WTC11 (cell line): ENCODE measurements around the gene EPB41L4B.

Source experiments
- ATF3 ChIP-seq: sonication (generic); formaldehyde crosslinking; conservative IDR thresholded peaks from 2 replicates; pipeline ENCODE4 v1.8.1; 2022; ENCODE audit warnings: mild to moderate bottlenecking, missing genetic modification reagents
- CBFB ChIP-seq: sonication (generic); formaldehyde crosslinking; IDR thresholded peaks from 2 replicates; pipeline ENCODE4 v1.8.1; 2022; ENCODE audit warnings: mild to moderate bottlenecking, low read depth, missing genetic modification reagents
- CREB1 ChIP-seq: sonication (generic); formaldehyde crosslinking; IDR thresholded peaks from 2 replicates; pipeline ENCODE4 v1.8.0; 2023; ENCODE audit warnings: mild to moderate bottlenecking, missing genetic modification reagents
- CTCF ChIP-seq: fragments of 200-600 bp; IDR thresholded peaks from 2 replicates; pipeline ENCODE4 v1.8.0; 2022; ENCODE audit warnings: antibody characterized with exemption
- ELF4 ChIP-seq: sonication (generic); formaldehyde crosslinking; IDR thresholded peaks from 2 replicates; pipeline ENCODE4 v1.8.1; 2022; ENCODE audit warnings: low read depth, mild to moderate bottlenecking, moderate library complexity, missing genetic modification reagents
- GABPB1 ChIP-seq: sonication (generic); formaldehyde crosslinking; IDR thresholded peaks from 2 replicates; pipeline ENCODE4 v1.8.1; 2023; ENCODE audit warnings: mild to moderate bottlenecking, missing genetic modification reagents
- HMGXB4 ChIP-seq: sonication (generic); formaldehyde crosslinking; IDR thresholded peaks from 2 replicates; pipeline ENCODE4 v1.8.1; 2023; ENCODE audit warnings: mild to moderate bottlenecking, moderate library complexity, missing genetic modification reagents
- MAX ChIP-seq: sonication (generic); formaldehyde crosslinking; IDR thresholded peaks from 2 replicates; pipeline ENCODE4 v1.8.0; 2022; ENCODE audit warnings: mild to moderate bottlenecking, missing genetic modification reagents
- NFE2L1 ChIP-seq: sonication (generic); formaldehyde crosslinking; IDR thresholded peaks from 2 replicates; pipeline ENCODE4 v1.8.1; 2023; ENCODE audit warnings: missing genetic modification reagents
- RORB ChIP-seq: fragments of 250-450 bp; sonication (Bioruptor Pico); IDR thresholded peaks from 2 replicates; pipeline ENCODE4 v1.9.0; 2021; ENCODE audit warnings: mild to moderate bottlenecking
- TF ChIP-seq, protein P1 (sequence below): fragments of 250-450 bp; sonication (Bioruptor Pico); IDR thresholded peaks from 2 replicates; pipeline ENCODE4 v1.9.0; 2021; ENCODE audit warnings: mild to moderate bottlenecking, borderline replicate concordance
- TF ChIP-seq, protein P2 (sequence below): sonication (generic); formaldehyde crosslinking; IDR thresholded peaks from 2 replicates; pipeline ENCODE4 v1.8.1; 2023; ENCODE audit warnings: mild to moderate bottlenecking, missing genetic modification reagents, moderate library complexity
- TF ChIP-seq, protein P3 (sequence below): sonication (generic); formaldehyde crosslinking; IDR thresholded peaks from 2 replicates; pipeline ENCODE4 v1.8.0; 2022; ENCODE audit warnings: mild to moderate bottlenecking, missing genetic modification reagents
- TF ChIP-seq, protein P4 (sequence below): sonication (generic); formaldehyde crosslinking; IDR thresholded peaks from 2 replicates; pipeline ENCODE4 v1.8.1; 2023; ENCODE audit warnings: mild to moderate bottlenecking, missing genetic modification reagents, moderate library complexity

- TF ChIP-seq CTCF: 0 out of 2 replicates have a peak, but pooled peaks have one; percentile 26
- TF ChIP-seq ELF4 (CRISPR knock-in tag): no peak
- no peak for TF ChIP-seq NFE2L1 (CRISPR knock-in tag)
- no peak for TF ChIP-seq RORB (CRISPR knock-in tag)
- TF ChIP-seq HMGXB4 (CRISPR knock-in tag): no peak
- TF ChIP-seq, protein P1, sequence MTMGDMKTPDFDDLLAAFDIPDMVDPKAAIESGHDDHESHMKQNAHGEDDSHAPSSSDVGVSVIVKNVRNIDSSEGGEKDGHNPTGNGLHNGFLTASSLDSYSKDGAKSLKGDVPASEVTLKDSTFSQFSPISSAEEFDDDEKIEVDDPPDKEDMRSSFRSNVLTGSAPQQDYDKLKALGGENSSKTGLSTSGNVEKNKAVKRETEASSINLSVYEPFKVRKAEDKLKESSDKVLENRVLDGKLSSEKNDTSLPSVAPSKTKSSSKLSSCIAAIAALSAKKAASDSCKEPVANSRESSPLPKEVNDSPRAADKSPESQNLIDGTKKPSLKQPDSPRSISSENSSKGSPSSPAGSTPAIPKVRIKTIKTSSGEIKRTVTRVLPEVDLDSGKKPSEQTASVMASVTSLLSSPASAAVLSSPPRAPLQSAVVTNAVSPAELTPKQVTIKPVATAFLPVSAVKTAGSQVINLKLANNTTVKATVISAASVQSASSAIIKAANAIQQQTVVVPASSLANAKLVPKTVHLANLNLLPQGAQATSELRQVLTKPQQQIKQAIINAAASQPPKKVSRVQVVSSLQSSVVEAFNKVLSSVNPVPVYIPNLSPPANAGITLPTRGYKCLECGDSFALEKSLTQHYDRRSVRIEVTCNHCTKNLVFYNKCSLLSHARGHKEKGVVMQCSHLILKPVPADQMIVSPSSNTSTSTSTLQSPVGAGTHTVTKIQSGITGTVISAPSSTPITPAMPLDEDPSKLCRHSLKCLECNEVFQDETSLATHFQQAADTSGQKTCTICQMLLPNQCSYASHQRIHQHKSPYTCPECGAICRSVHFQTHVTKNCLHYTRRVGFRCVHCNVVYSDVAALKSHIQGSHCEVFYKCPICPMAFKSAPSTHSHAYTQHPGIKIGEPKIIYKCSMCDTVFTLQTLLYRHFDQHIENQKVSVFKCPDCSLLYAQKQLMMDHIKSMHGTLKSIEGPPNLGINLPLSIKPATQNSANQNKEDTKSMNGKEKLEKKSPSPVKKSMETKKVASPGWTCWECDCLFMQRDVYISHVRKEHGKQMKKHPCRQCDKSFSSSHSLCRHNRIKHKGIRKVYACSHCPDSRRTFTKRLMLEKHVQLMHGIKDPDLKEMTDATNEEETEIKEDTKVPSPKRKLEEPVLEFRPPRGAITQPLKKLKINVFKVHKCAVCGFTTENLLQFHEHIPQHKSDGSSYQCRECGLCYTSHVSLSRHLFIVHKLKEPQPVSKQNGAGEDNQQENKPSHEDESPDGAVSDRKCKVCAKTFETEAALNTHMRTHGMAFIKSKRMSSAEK: no peak
- TF ChIP-seq, protein P2, sequence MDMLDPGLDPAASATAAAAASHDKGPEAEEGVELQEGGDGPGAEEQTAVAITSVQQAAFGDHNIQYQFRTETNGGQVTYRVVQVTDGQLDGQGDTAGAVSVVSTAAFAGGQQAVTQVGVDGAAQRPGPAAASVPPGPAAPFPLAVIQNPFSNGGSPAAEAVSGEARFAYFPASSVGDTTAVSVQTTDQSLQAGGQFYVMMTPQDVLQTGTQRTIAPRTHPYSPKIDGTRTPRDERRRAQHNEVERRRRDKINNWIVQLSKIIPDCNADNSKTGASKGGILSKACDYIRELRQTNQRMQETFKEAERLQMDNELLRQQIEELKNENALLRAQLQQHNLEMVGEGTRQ (CRISPR knock-in tag): no peak
- TF ChIP-seq CBFB (CRISPR knock-in tag): no peak
- no peak for TF ChIP-seq MAX
- TF ChIP-seq CREB1 (CRISPR knock-in tag): no peak
- no peak for TF ChIP-seq GABPB1 (CRISPR knock-in tag)
- TF ChIP-seq, protein P3, sequence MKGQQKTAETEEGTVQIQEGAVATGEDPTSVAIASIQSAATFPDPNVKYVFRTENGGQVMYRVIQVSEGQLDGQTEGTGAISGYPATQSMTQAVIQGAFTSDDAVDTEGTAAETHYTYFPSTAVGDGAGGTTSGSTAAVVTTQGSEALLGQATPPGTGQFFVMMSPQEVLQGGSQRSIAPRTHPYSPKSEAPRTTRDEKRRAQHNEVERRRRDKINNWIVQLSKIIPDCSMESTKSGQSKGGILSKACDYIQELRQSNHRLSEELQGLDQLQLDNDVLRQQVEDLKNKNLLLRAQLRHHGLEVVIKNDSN (CRISPR knock-in tag): no peak
- TF ChIP-seq, protein P4, sequence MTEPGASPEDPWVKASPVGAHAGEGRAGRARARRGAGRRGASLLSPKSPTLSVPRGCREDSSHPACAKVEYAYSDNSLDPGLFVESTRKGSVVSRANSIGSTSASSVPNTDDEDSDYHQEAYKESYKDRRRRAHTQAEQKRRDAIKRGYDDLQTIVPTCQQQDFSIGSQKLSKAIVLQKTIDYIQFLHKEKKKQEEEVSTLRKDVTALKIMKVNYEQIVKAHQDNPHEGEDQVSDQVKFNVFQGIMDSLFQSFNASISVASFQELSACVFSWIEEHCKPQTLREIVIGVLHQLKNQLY (CRISPR knock-in tag): no peak
- no peak for TF ChIP-seq ATF3 (CRISPR knock-in tag)
Observed at GRCh38 chr9:109206670-109207069, 114.2 kb downstream of the EPB41L4B start.
